Measurements from ENCODE around the gene HMGCL. TPM values are rescaled to one million over a fixed set of nuclear protein-coding genes. Genes with fewer than 3 reads are reported as not detected.

HMGCL gene
- total RNA-seq, 6 donors from 2014 or later, result 27.5 to 53.3 (median 36.5) TPM

DNA sequence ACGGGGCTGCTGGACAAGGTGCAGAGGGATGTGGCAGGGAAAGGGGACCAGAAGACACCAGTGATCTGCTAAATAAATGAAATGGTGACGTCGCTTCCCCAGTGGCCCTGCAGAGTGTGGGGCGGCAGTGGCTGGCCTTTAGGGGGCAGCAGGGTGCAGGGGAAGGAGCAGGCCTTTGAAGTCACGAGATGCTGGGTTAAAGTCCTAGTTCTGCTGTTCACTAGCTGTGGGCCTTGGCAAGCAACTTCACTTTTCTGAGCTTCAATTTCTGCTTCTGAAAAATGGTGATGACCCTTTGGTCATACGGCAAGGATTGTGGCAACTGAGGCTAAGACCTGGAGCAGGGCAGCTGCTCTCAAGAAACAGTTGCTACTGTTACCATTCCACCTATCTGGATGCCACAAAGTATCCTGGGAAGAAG, 15.5 kb downstream of the HMGCL start:
- Histone ChIP-seq H3K4me1 (peaks cover 0 to 13% (median 5%) of the 10 kb centered on the region in 4 donors), H3K27ac (peak overlapping the region in 2 of 4 donors; percentile 54 to 57), H3K27me3 (no peaks in the 10 kb centered on the region), H3K4me3 (no peak overlapping the region), H3K9me3 (no peaks in the 10 kb centered on the region), H3K36me3 (peaks cover 0 to 51% (median 24%) of the 10 kb centered on the region in 4 donors)
- TF ChIP-seq POLR2AphosphoS5 (IDR thresholded peaks at IDR 0.05) (no peak), POLR2A (IDR thresholded peaks at IDR 0.05) (no peak)
- TF ChIP-seq, protein P1, sequence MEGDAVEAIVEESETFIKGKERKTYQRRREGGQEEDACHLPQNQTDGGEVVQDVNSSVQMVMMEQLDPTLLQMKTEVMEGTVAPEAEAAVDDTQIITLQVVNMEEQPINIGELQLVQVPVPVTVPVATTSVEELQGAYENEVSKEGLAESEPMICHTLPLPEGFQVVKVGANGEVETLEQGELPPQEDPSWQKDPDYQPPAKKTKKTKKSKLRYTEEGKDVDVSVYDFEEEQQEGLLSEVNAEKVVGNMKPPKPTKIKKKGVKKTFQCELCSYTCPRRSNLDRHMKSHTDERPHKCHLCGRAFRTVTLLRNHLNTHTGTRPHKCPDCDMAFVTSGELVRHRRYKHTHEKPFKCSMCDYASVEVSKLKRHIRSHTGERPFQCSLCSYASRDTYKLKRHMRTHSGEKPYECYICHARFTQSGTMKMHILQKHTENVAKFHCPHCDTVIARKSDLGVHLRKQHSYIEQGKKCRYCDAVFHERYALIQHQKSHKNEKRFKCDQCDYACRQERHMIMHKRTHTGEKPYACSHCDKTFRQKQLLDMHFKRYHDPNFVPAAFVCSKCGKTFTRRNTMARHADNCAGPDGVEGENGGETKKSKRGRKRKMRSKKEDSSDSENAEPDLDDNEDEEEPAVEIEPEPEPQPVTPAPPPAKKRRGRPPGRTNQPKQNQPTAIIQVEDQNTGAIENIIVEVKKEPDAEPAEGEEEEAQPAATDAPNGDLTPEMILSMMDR (IDR thresholded peaks at IDR 0.05), result peak; percentile 62 to 88 (median 72)
- 10 to 34% methylated on average over 5 to 6 of the region's 6 CpGs for WGBS, 2 donors
- DNase-seq, result peak; percentile 83 to 87
- peak; percentile 85 to 93 for ATAC-seq (ENCODE audit: low FRiP score in 2 of 2)

DNA sequence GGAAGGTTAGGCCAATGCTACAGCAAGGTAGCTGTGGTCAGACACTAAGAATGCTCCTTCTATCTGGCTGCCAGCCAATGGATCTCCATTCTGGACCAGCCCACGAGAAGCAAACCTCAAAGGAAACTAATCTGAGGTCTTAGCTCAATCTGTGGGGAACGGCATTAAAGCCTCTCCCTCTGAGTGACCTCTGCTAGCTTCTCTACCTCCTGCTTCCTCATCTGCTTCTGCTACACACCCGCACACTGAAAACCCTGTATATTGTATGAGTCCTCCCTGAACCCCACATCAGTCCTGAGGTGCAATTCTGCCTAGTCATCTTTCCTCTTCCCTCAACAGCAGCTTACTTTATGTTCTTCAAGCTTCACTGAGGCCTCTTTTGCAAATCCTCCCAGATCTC, 17.8 kb downstream of the HMGCL start:
- 57 to 59% methylated on average over 3 of the region's 3 CpGs for WGBS, 2 donors
- Histone ChIP-seq H3K36me3 (peaks cover 0 to 45% (median 13%) of the 10 kb centered on the region in 4 donors), H3K9me3 (no peaks in the 10 kb centered on the region), H3K27ac (no peak overlapping the region), H3K4me3 (no peak overlapping the region), H3K27me3 (no peaks in the 10 kb centered on the region), H3K4me1 (peaks cover 0 to 13% (median 5%) of the 10 kb centered on the region in 4 donors)
- no peak for DNase-seq
- no peak for TF ChIP-seq POLR2A (IDR thresholded peaks at IDR 0.05)
- TF ChIP-seq, protein P1 (IDR thresholded peaks at IDR 0.05), result no peak
- TF ChIP-seq POLR2AphosphoS5 (IDR thresholded peaks at IDR 0.05), result no peak
- TF ChIP-seq EP300 (IDR thresholded peaks at IDR 0.05), result no peak
- ATAC-seq (ENCODE audit: low FRiP score in 2 of 2), result no peak

DNA sequence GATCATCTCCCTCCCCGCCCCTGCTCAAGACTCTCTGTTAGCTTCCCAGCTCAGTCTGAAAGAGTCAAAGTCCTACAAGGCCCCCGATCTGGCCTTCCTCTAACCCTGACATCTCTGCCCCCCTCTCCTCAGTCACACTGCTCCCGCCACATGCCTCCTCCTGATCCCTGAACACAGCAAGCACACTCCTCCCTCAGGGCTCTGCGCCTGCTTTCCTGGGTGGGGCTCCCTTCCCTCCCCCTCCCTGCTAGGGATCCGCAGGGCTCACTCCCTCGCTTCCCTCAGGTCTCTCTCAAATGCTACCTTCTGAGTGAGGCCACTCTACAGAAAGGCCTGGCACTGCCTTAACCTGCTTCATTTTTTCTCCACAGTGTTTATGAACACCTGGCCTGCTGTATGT, 18.9 kb downstream of the HMGCL start:
- peaks cover 0 to 33% (median 9%) of the 10 kb centered on the region in 4 donors for H3K36me3 ChIP-seq
- H3K4me3 ChIP-seq, result no peak overlapping the region
- no peak for DNase-seq
- no peak overlapping the region for H3K27ac ChIP-seq
- peaks cover 6 to 21% (median 11%) of the 10 kb centered on the region in 4 donors for H3K4me1 ChIP-seq
- ATAC-seq (ENCODE audit: low FRiP score in 2 of 2), result no peak
- TF ChIP-seq EP300 (IDR thresholded peaks at IDR 0.05) (no peak), POLR2A (IDR thresholded peaks at IDR 0.05) (no peak), POLR2AphosphoS5 (IDR thresholded peaks at IDR 0.05) (no peak)
- TF ChIP-seq, protein P1 (IDR thresholded peaks at IDR 0.05), result no peak
- no peaks in the 10 kb centered on the region for H3K9me3 ChIP-seq
- H3K27me3 ChIP-seq, result no peaks in the 10 kb centered on the region
- WGBS, 2 donors, result 78 to 91% methylated on average over 6 of the region's 6 CpGs

DNA sequence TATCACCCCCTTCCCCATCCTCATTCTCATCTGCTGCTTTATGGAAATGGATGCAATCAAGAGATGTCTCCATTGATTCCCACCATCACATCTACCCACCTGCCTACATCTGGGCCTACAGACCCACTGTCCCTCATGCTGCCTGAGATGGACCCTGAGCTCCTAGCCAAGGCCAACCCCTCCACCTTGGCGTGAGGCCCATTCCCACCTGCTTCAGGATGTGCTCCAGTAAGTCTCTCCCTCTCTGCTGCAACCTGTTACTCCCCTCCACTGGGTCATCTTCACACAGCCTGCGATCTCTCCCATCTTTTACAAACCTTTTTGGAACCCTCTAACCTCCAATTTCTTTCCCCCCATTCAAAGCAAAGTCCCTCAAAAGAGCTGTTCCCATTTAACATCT, 20.2 kb downstream of the HMGCL start:
- Histone ChIP-seq H3K27ac (no peak overlapping the region), H3K4me1 (peaks cover 9 to 23% (median 10%) of the 10 kb centered on the region in 4 donors), H3K27me3 (no peaks in the 10 kb centered on the region), H3K36me3 (peaks cover 0 to 31% (median 9%) of the 10 kb centered on the region in 4 donors), H3K4me3 (no peak overlapping the region), H3K9me3 (no peaks in the 10 kb centered on the region)
- 94 to 96% methylated on average over 2 of the region's 2 CpGs for WGBS, 2 donors
- ATAC-seq (ENCODE audit: low FRiP score in 2 of 2), result no peak
- DNase-seq, result no peak
- TF ChIP-seq EP300 (IDR thresholded peaks at IDR 0.05) (no peak), POLR2A (IDR thresholded peaks at IDR 0.05) (no peak), POLR2AphosphoS5 (IDR thresholded peaks at IDR 0.05) (no peak)
- TF ChIP-seq, protein P1 (IDR thresholded peaks at IDR 0.05), result no peak

DNA sequence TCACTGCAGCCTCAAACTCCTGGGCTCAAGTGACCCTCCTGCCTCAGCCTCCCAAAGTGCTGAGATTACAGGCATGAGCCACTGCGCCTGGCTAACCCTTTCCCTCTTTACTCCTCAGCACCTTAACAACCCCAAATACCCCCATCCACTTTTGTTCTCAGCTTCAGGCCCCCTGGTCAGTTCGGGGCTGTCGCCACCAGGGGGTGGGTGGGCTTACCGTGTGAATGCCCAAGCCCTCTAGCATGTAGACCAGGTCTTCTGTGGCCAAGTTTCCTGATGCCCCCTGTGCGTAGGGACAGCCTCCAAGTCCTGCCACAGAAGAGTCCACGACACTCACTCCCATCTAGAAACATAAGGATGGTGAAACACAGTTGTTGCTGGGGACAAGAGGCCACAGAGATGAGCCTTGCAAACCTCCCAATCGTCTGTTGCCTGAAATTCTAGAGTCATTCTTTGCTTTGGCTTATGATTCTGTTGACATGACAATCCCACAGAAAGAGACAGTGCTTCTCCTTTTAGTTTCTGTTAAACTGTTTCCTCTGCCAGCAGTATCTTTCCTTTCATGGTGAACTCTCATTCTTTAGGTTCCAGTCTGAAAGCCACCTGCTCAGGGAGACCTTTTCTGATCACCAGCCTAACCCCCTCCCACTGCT, 20.9 kb downstream of the HMGCL start:
- H3K36me3 ChIP-seq, result peaks cover 0 to 31% (median 9%) of the 10 kb centered on the region in 4 donors
- ATAC-seq (ENCODE audit: low FRiP score in 2 of 2), result no peak
- no peak overlapping the region for H3K4me3 ChIP-seq
- H3K4me1 ChIP-seq, result peaks cover 9 to 23% (median 16%) of the 10 kb centered on the region in 4 donors
- 74 to 79% methylated on average over 7 of the region's 7 CpGs for WGBS, 2 donors
- no peak for TF ChIP-seq EP300 (IDR thresholded peaks at IDR 0.05)
- no peak for TF ChIP-seq POLR2AphosphoS5 (IDR thresholded peaks at IDR 0.05)
- TF ChIP-seq, protein P1 (IDR thresholded peaks at IDR 0.05), result no peak
- no peak for TF ChIP-seq POLR2A (IDR thresholded peaks at IDR 0.05)
- peak in 1 of 2 donors; percentile 50 for DNase-seq
- H3K27ac ChIP-seq, result no peak overlapping the region
- no peaks in the 10 kb centered on the region for H3K9me3 ChIP-seq
- no peaks in the 10 kb centered on the region for H3K27me3 ChIP-seq
